ENCODE results near the gene SLC28A1. TPM values are rescaled to one million over a fixed set of nuclear protein-coding genes. Genes with fewer than 3 reads are reported as not detected.

The SLC28A1 gene
- polyA plus RNA-seq, 1 donor (not counting 4 experiments of a cell fraction or from before 2014, with no cell fraction given): not detected

- Histone ChIP-seq H4K20me1 (ENCODE audit: control insufficient read depth, extremely low read depth, insufficient read depth, low read length) (no peaks in the 10 kb centered on the region), H3K36me3 (ENCODE audit: control insufficient read depth in 2 of 2, extremely low read depth in 1 of 2, insufficient read depth in 2 of 2, low read length in 2 of 2) (no peaks in the 10 kb centered on the region), H3K27ac (ENCODE audit: control insufficient read depth, insufficient read depth, low read length) (no peak overlapping the region), H3K4me2 (ENCODE audit: control insufficient read depth, extremely low read depth, insufficient read depth, low read depth, low read length) (no peak overlapping the region), H3K4me1 (ENCODE audit: control insufficient read depth, extremely low read depth, insufficient read depth, low read length) (no peaks in the 10 kb centered on the region), H3K27me3 (ENCODE audit: control insufficient read depth, extremely low read depth, insufficient read depth, low read length) (no peaks in the 10 kb centered on the region), H3K9me1 (ENCODE audit: control insufficient read depth, extremely low read depth, insufficient read depth, low read length) (no peaks in the 10 kb centered on the region), H2AFZ (ENCODE audit: control insufficient read depth, low read length) (no peak overlapping the region), H3K9me3 (ENCODE audit: control insufficient read depth, low read depth, low read length) (no peaks in the 10 kb centered on the region), H3K4me3 (ENCODE audit: control insufficient read depth in 2 of 3, extremely low read depth in 1 of 3, insufficient read depth in 2 of 3, low read depth in 1 of 3, low read length in 3 of 3) (no peak overlapping the region), H3K9ac (ENCODE audit: control insufficient read depth, extremely low read depth, insufficient read depth, low read length) (no peak overlapping the region), H3K79me2 (ENCODE audit: control insufficient read depth, insufficient read depth, low read length) (no peaks in the 10 kb centered on the region)
- TF ChIP-seq EZH2 (IDR thresholded peaks at IDR 0.05; ENCODE audit: low read length) (no peak), CTCF (optimal IDR thresholded peaks at IDR 0.05 in 1 of 3, IDR thresholded peaks at IDR 0.05 in 1 of 3, conservative IDR thresholded peaks at IDR 0.05 in 1 of 3; ENCODE audit: extremely low read depth in 1 of 3, insufficient read depth in 2 of 3, low read length in 3 of 3) (no peak)
- dilution Hi-C loops (cut with MboI; ENCODE audit: extremely low pct_ligation_motif_present, low sequenced_read_pairs): no loop called here
- DNase-seq (ENCODE audit: low read depth, low spot score): no peak
- FAIRE-seq: no peak
Observed at GRCh38 chr15:84846269-84846668, 38.2 kb upstream of the SLC28A1 start.

- no peak overlapping the region for H3K9ac ChIP-seq (ENCODE audit: control insufficient read depth, extremely low read depth, insufficient read depth, low read length)
- H3K9me3 ChIP-seq (ENCODE audit: control insufficient read depth, low read depth, low read length): no peaks in the 10 kb centered on the region
- H3K4me3 ChIP-seq (ENCODE audit: control insufficient read depth in 2 of 3, extremely low read depth in 1 of 3, insufficient read depth in 2 of 3, low read depth in 1 of 3, low read length in 3 of 3): no peak overlapping the region
- no peak overlapping the region for H3K4me2 ChIP-seq (ENCODE audit: control insufficient read depth, extremely low read depth, insufficient read depth, low read depth, low read length)
- H3K4me1 ChIP-seq (ENCODE audit: control insufficient read depth, extremely low read depth, insufficient read depth, low read length): no peaks in the 10 kb centered on the region
- no peaks in the 10 kb centered on the region for H4K20me1 ChIP-seq (ENCODE audit: control insufficient read depth, extremely low read depth, insufficient read depth, low read length)
- no peak overlapping the region for H2AFZ ChIP-seq (ENCODE audit: control insufficient read depth, low read length)
- no peaks in the 10 kb centered on the region for H3K79me2 ChIP-seq (ENCODE audit: control insufficient read depth, insufficient read depth, low read length)
- H3K27ac ChIP-seq (ENCODE audit: control insufficient read depth, insufficient read depth, low read length): no peak overlapping the region
- DNase-seq (ENCODE audit: low read depth, low spot score) (no peak), FAIRE-seq (no peak)
- dilution Hi-C loops (cut with MboI; ENCODE audit: extremely low pct_ligation_motif_present, low sequenced_read_pairs): no loop called here
- H3K36me3 ChIP-seq (ENCODE audit: control insufficient read depth in 2 of 2, extremely low read depth in 1 of 2, insufficient read depth in 2 of 2, low read length in 2 of 2): no peaks in the 10 kb centered on the region
- H3K27me3 ChIP-seq (ENCODE audit: control insufficient read depth, extremely low read depth, insufficient read depth, low read length): no peaks in the 10 kb centered on the region
- no peaks in the 10 kb centered on the region for H3K9me1 ChIP-seq (ENCODE audit: control insufficient read depth, extremely low read depth, insufficient read depth, low read length)
- TF ChIP-seq CTCF (optimal IDR thresholded peaks at IDR 0.05 in 1 of 3, IDR thresholded peaks at IDR 0.05 in 1 of 3, conservative IDR thresholded peaks at IDR 0.05 in 1 of 3; ENCODE audit: extremely low read depth in 1 of 3, insufficient read depth in 2 of 3, low read length in 3 of 3): no peak
- no peak for TF ChIP-seq EZH2 (IDR thresholded peaks at IDR 0.05; ENCODE audit: low read length)
Observed at GRCh38 chr15:84847382-84847781, 37.1 kb upstream of the SLC28A1 start.

Measured in keratinocyte (primary cell).